HL-60 (cell line): ENCODE measurements around the gene RIC8A.

ENCODE experiments used
- GABPA ChIP-seq: IDR thresholded peaks from 2 replicates; pipeline ENCODE4 v1.6.1; 2012; ENCODE audit warnings: low read depth
- POLR2AphosphoS5 ChIP-seq: IDR thresholded peaks from 2 replicates; pipeline ENCODE4 v1.6.1; 2012; ENCODE audit warnings: low read depth
- SPI1 ChIP-seq: IDR thresholded peaks from 2 replicates; pipeline ENCODE4 v1.6.1; 2012; ENCODE audit warnings: low read depth, mild to moderate bottlenecking, borderline replicate concordance
- TF ChIP-seq, protein P1 (sequence below): IDR thresholded peaks from one replicate; pipeline ENCODE4 v1.5.1; 2011; ENCODE audit warnings: low read length, control low read depth, inconsistent platforms; ENCODE audit not compliant: insufficient read depth
- TF ChIP-seq, protein P2 (sequence below): IDR thresholded peaks from 2 replicates; pipeline ENCODE4 v1.6.1; 2012; ENCODE audit warnings: low read depth; ENCODE audit not compliant: insufficient replicate concordance

DNA sequence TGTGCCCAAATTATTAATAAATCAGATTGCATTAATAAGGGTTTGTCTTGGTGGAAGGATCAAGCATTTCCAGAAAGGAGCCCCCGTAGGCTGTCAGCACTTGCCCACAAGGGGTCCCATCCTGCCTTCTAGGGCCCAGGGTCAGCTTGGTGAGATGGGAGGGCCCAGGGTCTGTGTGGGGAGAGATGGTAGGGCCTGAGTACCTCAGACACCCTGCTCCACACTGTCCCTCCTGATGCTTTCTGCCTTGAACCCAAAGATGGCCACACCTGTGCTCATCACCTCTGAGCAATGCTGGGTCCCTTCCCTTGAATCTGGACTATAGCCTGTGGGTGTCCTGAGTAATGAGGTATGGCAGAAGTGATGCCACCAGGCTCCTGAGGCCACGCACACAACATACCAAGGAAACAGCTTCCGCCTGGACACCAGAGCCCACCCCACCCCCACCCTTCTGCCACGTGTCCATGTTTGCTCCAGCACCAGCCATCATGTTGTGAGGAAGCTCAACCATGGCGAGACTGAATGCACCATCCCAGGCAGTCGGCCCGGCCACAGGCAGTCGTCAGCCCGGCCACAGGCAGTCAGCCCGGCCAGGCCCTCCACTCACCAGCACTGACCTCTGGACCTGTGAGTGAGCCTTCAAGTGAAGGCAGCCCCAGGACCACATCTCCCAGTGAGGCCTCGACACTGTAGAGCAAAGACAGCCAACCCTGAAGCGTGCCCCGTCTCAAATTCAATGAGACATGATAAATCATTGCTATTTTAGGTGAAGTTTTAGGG is 7.1 kb upstream of the RIC8A start:
- TF ChIP-seq GABPA: no peak
- TF ChIP-seq, protein P1, sequence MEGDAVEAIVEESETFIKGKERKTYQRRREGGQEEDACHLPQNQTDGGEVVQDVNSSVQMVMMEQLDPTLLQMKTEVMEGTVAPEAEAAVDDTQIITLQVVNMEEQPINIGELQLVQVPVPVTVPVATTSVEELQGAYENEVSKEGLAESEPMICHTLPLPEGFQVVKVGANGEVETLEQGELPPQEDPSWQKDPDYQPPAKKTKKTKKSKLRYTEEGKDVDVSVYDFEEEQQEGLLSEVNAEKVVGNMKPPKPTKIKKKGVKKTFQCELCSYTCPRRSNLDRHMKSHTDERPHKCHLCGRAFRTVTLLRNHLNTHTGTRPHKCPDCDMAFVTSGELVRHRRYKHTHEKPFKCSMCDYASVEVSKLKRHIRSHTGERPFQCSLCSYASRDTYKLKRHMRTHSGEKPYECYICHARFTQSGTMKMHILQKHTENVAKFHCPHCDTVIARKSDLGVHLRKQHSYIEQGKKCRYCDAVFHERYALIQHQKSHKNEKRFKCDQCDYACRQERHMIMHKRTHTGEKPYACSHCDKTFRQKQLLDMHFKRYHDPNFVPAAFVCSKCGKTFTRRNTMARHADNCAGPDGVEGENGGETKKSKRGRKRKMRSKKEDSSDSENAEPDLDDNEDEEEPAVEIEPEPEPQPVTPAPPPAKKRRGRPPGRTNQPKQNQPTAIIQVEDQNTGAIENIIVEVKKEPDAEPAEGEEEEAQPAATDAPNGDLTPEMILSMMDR: no peak
- TF ChIP-seq, protein P2, sequence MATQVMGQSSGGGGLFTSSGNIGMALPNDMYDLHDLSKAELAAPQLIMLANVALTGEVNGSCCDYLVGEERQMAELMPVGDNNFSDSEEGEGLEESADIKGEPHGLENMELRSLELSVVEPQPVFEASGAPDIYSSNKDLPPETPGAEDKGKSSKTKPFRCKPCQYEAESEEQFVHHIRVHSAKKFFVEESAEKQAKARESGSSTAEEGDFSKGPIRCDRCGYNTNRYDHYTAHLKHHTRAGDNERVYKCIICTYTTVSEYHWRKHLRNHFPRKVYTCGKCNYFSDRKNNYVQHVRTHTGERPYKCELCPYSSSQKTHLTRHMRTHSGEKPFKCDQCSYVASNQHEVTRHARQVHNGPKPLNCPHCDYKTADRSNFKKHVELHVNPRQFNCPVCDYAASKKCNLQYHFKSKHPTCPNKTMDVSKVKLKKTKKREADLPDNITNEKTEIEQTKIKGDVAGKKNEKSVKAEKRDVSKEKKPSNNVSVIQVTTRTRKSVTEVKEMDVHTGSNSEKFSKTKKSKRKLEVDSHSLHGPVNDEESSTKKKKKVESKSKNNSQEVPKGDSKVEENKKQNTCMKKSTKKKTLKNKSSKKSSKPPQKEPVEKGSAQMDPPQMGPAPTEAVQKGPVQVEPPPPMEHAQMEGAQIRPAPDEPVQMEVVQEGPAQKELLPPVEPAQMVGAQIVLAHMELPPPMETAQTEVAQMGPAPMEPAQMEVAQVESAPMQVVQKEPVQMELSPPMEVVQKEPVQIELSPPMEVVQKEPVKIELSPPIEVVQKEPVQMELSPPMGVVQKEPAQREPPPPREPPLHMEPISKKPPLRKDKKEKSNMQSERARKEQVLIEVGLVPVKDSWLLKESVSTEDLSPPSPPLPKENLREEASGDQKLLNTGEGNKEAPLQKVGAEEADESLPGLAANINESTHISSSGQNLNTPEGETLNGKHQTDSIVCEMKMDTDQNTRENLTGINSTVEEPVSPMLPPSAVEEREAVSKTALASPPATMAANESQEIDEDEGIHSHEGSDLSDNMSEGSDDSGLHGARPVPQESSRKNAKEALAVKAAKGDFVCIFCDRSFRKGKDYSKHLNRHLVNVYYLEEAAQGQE: no peak
- TF ChIP-seq POLR2AphosphoS5: no peak
- no peak for TF ChIP-seq SPI1
